ENCODE data around the gene TRIAP1. TPM values are rescaled to one million over a fixed set of nuclear protein-coding genes. Genes with fewer than 3 reads are reported as not detected.
"Not testable (repeated sequence)": the region's sequence is repeated elsewhere in the genome, so short reads cannot be mapped to it uniquely, and the experiment has no call there.

TRIAP1 gene
- 15.6 and 26.1 TPM in 2 replicates for total RNA-seq (2014; rRNA removed; shearing (Covaris generic); ENCODE audit: low replicate concordance)

GRCh38 chr12:120445911-120446843 is at the start of gene TRIAP1, which contains the start of gene GATC:
Gene TRIAP1, minus strand, starts transcription at chr12:120446384. Its CDS starts 12 bp downstream, at chr12:120446372.
Gene GATC, plus strand, starts transcription at chr12:120446444. Its CDS starts 37 bp downstream, at chr12:120446481.
- Histone ChIP-seq H3K36me3 (ENCODE audit: insufficient read depth, low read length) (peaks cover 21% of the 10 kb centered on the region; the same call in 1 of the 2 replicates), H3K27ac (ENCODE audit: low read length) (peak within 1 kb of the TSS; percentile 71), H3K4me3 (ENCODE audit: low read length) (peak within 1 kb of the TSS; percentile 86), H2AFZ (ENCODE audit: low read length) (peak within 1 kb of the TSS; percentile 70; the same call in 1 of the 2 replicates), H3K79me2 (ENCODE audit: low read length) (peaks cover 80% of the 10 kb centered on the region), H3K9ac (ENCODE audit: low read length) (peak within 1 kb of the TSS; percentile 88), H3K4me1 (ENCODE audit: low read length) (peaks cover 40% of the 10 kb centered on the region), H3K4me2 (ENCODE audit: low read depth, low read length, poor library complexity, severe bottlenecking) (peak within 1 kb of the TSS; percentile 92), H3K9me3 (ENCODE audit: low read length) (no peaks in the 10 kb centered on the region), H3K27me3 (ENCODE audit: low read length) (no peaks in the 10 kb centered on the region), H3K9me2 (replicated peaks; ENCODE audit: insufficient read depth, low read length) (no peaks in the 10 kb centered on the region), H4K20me1 (ENCODE audit: insufficient read depth, low read depth, low read length) (0 out of 2 replicates have a peak, but pooled peaks cover 8% of the 10 kb centered on the region)
- DNase-seq = peak; percentile 96

- Histone ChIP-seq H4K20me1 (ENCODE audit: insufficient read depth, low read depth, low read length) (peaks cover 16% of the 10 kb centered on the region), H3K9me2 (replicated peaks; ENCODE audit: insufficient read depth, low read length) (no peaks in the 10 kb centered on the region), H3K4me3 (ENCODE audit: low read length) (peak overlapping the region; percentile 96), H3K79me2 (ENCODE audit: low read length) (peaks cover 19% of the 10 kb centered on the region), H3K4me2 (ENCODE audit: low read depth, low read length, poor library complexity, severe bottlenecking) (peak overlapping the region; percentile 99), H3K27ac (ENCODE audit: low read length) (no peak overlapping the region), H3K9ac (ENCODE audit: low read length) (peak overlapping the region; percentile 79), H3K4me1 (ENCODE audit: low read length) (peaks cover 19% of the 10 kb centered on the region), H3K9me3 (ENCODE audit: low read length) (no peaks in the 10 kb centered on the region), H2AFZ (ENCODE audit: low read length) (peak overlapping the region; percentile 99), H3K36me3 (ENCODE audit: insufficient read depth, low read length) (peaks cover 15% of the 10 kb centered on the region; the same call in 1 of the 2 replicates), H3K27me3 (ENCODE audit: low read length) (no peaks in the 10 kb centered on the region)
- DNase-seq = no peak
These were observed 49.1 kb upstream of the TRIAP1 start for GRCh38 chr12:120495186-120495730.

- no peak overlapping the region for H3K4me3 ChIP-seq (ENCODE audit: low read length)
- H3K9me2 ChIP-seq (replicated peaks; ENCODE audit: insufficient read depth, low read length) = no peaks in the 10 kb centered on the region
- H3K9ac ChIP-seq (ENCODE audit: low read length) = no peak overlapping the region
- no peak for DNase-seq
- no peaks in the 10 kb centered on the region for H3K36me3 ChIP-seq (ENCODE audit: insufficient read depth, low read length)
- peaks cover under 1% of the 10 kb centered on the region for H3K79me2 ChIP-seq (ENCODE audit: low read length)
- H3K4me1 ChIP-seq (ENCODE audit: low read length) = peaks cover 9% of the 10 kb centered on the region
- no peak overlapping the region for H2AFZ ChIP-seq (ENCODE audit: low read length)
- H3K9me3 ChIP-seq (ENCODE audit: low read length) = no peaks in the 10 kb centered on the region
- H3K27ac ChIP-seq (ENCODE audit: low read length) = no peak overlapping the region
- H4K20me1 ChIP-seq (ENCODE audit: insufficient read depth, low read depth, low read length) = no peaks in the 10 kb centered on the region
- H3K4me2 ChIP-seq (ENCODE audit: low read depth, low read length, poor library complexity, severe bottlenecking) = no peak overlapping the region
- H3K27me3 ChIP-seq (ENCODE audit: low read length) = no peaks in the 10 kb centered on the region
These were observed 44.8 kb upstream of the TRIAP1 start for GRCh38 chr12:120490833-120491512.

GRCh38 chr12:120490325-120490724 is 44.1 kb upstream of the TRIAP1 start:
- Histone ChIP-seq H3K4me1 (ENCODE audit: low read length) (peaks cover 7% of the 10 kb centered on the region), H4K20me1 (ENCODE audit: insufficient read depth, low read depth, low read length) (no peaks in the 10 kb centered on the region), H3K4me3 (ENCODE audit: low read length) (no peak overlapping the region), H3K4me2 (ENCODE audit: low read depth, low read length, poor library complexity, severe bottlenecking) (no peak overlapping the region), H3K9me2 (replicated peaks; ENCODE audit: insufficient read depth, low read length) (no peaks in the 10 kb centered on the region), H2AFZ (ENCODE audit: low read length) (no peak overlapping the region), H3K27me3 (ENCODE audit: low read length) (no peaks in the 10 kb centered on the region), H3K9me3 (ENCODE audit: low read length) (no peaks in the 10 kb centered on the region), H3K9ac (ENCODE audit: low read length) (no peak overlapping the region), H3K79me2 (ENCODE audit: low read length) (no peaks in the 10 kb centered on the region), H3K27ac (ENCODE audit: low read length) (no peak overlapping the region), H3K36me3 (ENCODE audit: insufficient read depth, low read length) (no peaks in the 10 kb centered on the region)
- DNase-seq = no peak

GRCh38 chr12:120489018-120489417 is 42.8 kb upstream of the TRIAP1 start:
- Histone ChIP-seq H3K9me3 (ENCODE audit: low read length) (no peaks in the 10 kb centered on the region), H3K4me3 (ENCODE audit: low read length) (no peak overlapping the region), H3K27me3 (ENCODE audit: low read length) (no peaks in the 10 kb centered on the region), H4K20me1 (ENCODE audit: insufficient read depth, low read depth, low read length) (no peaks in the 10 kb centered on the region), H3K36me3 (ENCODE audit: insufficient read depth, low read length) (no peaks in the 10 kb centered on the region), H3K79me2 (ENCODE audit: low read length) (no peaks in the 10 kb centered on the region), H3K9me2 (replicated peaks; ENCODE audit: insufficient read depth, low read length) (no peaks in the 10 kb centered on the region), H3K4me1 (ENCODE audit: low read length) (no peaks in the 10 kb centered on the region), H3K4me2 (ENCODE audit: low read depth, low read length, poor library complexity, severe bottlenecking) (no peak overlapping the region), H3K27ac (ENCODE audit: low read length) (no peak overlapping the region), H3K9ac (ENCODE audit: low read length) (no peak overlapping the region), H2AFZ (ENCODE audit: low read length) (no peak overlapping the region)
- no peak for DNase-seq

- Histone ChIP-seq H3K4me3 (ENCODE audit: low read length) (no peak overlapping the region), H3K27ac (ENCODE audit: low read length) (no peak overlapping the region), H3K79me2 (ENCODE audit: low read length) (no peaks in the 10 kb centered on the region), H3K9me2 (replicated peaks; ENCODE audit: insufficient read depth, low read length) (no peaks in the 10 kb centered on the region), H2AFZ (ENCODE audit: low read length) (no peak overlapping the region), H3K9ac (ENCODE audit: low read length) (no peak overlapping the region), H3K4me2 (ENCODE audit: low read depth, low read length, poor library complexity, severe bottlenecking) (no peak overlapping the region), H3K36me3 (ENCODE audit: insufficient read depth, low read length) (no peaks in the 10 kb centered on the region), H3K9me3 (ENCODE audit: low read length) (no peaks in the 10 kb centered on the region), H3K27me3 (ENCODE audit: low read length) (no peaks in the 10 kb centered on the region), H4K20me1 (ENCODE audit: insufficient read depth, low read depth, low read length) (no peaks in the 10 kb centered on the region), H3K4me1 (ENCODE audit: low read length) (peaks cover 8% of the 10 kb centered on the region)
- DNase-seq = no peak
These were observed 42.0 kb upstream of the TRIAP1 start for GRCh38 chr12:120488057-120488640.

- H3K9me3 ChIP-seq (ENCODE audit: low read length); H3K9me2 ChIP-seq (replicated peaks; ENCODE audit: insufficient read depth, low read length); H3K4me3 ChIP-seq (ENCODE audit: low read length); DNase-seq; H3K27ac ChIP-seq (ENCODE audit: low read length); H3K4me2 ChIP-seq (ENCODE audit: low read depth, low read length, poor library complexity, severe bottlenecking); H3K9ac ChIP-seq (ENCODE audit: low read length); H2AFZ ChIP-seq (ENCODE audit: low read length); H3K79me2 ChIP-seq (ENCODE audit: low read length); H3K4me1 ChIP-seq (ENCODE audit: low read length); H3K27me3 ChIP-seq (ENCODE audit: low read length); H3K36me3 ChIP-seq (ENCODE audit: insufficient read depth, low read length); H4K20me1 ChIP-seq (ENCODE audit: insufficient read depth, low read depth, low read length): not testable (repeated sequence)
These were observed 41.4 kb upstream of the TRIAP1 start for GRCh38 chr12:120487552-120487951.

All from Karpas-422 (cell line).